Measurements from ENCODE around the gene LRRC10.

DNA sequence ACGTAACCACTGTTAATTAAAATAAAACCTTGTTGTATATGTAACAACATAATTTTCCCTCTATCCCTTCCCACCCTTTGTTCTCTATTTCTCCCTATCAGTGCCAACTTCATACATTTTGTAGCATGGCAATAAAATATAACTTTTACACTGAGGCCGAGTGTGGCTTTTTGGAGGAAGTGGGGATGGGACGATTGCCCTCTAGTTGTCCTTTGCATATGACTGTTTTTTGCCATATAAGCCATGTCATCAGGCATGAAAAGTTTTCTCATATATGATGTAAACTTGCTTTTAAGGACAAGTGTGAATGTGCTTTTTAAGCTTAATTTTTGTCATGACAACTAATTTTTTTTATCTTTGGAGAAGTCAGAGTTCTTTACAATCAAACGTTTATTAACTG, 31.7 kb downstream of the LRRC10 start:
- no peak for TF ChIP-seq CTCF (IDR thresholded peaks at IDR 0.05; ENCODE audit: extremely low read depth in 1 of 2, insufficient read depth in 1 of 2, low read depth in 1 of 2, low read length in 2 of 2)
- no peak for TF ChIP-seq POLR2AphosphoS5 (IDR thresholded peaks at IDR 0.05; ENCODE audit: insufficient read depth, low read depth, low read length)

All from endothelial cell of umbilical vein (primary cell).